Stimulated activated CD4-positive, alpha-beta T cell treated with anti-CD3 and anti-CD28 coated beads, Interleukin-1b, Interleukin-23, amount 100 ng/mL, for 4 hours (primary cell): ENCODE data around the gene NHLH1.
"Not testable (repeated sequence)": the region's sequence is repeated elsewhere in the genome, so short reads cannot be mapped to it uniquely, and the experiment has no call there.

ENCODE experiments used
- DNase-seq, 2 donors: peaks; one replicate each; pipeline ENCODE4 v3.0.0-alpha.2; 2020; ENCODE audit warnings: low read depth in 2 of 2

NHLH1 gene

DNA sequence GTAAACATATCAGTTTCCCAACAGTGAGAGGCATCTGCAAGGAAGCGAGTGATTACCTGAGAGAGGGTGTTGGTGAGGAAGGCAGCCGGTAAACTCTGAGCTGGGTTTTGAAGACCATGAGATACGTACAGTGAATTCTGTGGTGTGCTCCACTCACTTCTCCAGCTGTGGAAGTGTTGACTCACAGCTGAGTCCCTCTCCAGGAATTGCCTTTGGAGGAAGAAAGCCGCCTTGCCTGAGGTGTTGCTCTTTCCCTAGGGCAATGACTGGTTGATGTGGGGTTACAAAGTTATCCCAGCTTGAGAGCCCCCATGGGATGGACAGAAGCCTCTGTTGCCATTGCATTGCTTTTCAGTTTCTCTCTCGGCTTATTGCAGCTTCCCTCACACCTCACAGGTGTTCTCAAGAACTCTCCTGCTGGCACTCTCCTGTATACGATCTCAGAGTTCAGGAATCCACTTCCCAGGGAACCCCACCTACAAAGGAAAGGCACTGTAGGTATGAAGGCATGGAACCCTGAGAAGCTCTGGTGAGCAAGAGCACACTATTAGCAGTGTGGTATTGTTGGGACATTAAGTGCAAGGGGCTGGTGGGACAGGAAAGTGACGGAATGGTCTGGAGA is 10.8 kb downstream of the NHLH1 start:
- DNase-seq, result no peak

GRCh38 chr1:160384812-160385211 is 17.9 kb downstream of the NHLH1 start:
- DNase-seq, result not testable (repeated sequence)

DNA sequence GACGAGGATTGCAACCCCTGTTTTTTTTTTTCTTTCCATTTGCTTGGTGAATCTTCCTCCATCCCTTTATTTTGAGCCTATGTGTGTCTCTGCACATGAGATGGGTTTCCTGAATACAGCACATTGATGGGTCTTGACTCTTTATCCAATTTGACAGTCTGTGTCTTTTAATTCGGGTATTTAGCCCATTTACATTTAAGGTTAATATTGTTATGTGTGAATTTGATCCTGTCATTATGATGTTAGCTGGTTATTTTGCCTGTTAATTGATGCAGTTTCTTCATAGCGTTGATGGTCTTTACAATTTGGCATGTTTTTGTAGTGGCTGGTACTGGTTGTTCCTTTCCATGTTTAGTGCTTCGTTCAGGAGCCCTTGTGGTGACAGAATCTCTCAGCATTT is 21.5 kb downstream of the NHLH1 start:
- not testable (repeated sequence) for DNase-seq

DNA sequence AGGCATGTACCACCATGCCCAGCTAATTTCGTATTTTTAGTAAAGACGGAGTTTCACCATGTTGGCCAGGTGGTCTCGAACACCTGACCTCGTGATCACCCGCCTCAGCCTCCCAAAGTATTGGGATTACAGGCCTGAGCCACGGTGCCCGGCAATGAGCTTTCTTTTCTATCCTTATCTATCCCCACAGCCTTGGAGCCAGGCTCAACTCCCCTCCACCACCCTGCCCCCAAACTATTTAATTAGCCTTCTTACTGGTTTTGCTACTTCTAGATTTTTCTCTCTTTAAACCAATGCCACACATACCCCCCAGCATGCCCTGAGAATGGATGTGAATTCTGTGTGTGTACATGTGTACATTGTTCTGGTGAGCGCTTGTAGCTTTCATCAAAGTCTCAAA is 27.8 kb downstream of the NHLH1 start:
- no peak for DNase-seq

DNA sequence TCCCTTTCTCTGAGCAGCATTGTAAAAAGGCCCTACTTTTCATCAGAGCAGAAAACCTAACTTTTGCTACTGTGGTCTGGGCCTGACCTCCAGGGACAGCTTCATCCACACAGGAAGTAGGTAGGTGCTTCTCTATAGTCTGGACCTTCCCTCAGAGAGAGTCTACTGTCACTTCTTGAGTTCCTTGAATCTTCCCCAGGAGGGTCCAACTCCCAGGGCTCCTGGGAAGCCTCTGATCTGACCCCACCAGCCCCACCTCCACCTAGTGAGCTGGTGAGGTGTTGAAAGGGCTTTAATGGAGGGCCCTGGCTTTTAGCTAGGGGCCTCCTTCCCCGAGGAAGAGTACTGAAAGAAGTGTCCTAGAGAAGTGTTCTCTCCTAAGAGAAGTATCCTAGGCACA is 30.8 kb downstream of the NHLH1 start:
- DNase-seq, result no peak

GRCh38 chr1:160398823-160399222 is 32.0 kb downstream of the NHLH1 start:
- DNase-seq, result no peak

DNA sequence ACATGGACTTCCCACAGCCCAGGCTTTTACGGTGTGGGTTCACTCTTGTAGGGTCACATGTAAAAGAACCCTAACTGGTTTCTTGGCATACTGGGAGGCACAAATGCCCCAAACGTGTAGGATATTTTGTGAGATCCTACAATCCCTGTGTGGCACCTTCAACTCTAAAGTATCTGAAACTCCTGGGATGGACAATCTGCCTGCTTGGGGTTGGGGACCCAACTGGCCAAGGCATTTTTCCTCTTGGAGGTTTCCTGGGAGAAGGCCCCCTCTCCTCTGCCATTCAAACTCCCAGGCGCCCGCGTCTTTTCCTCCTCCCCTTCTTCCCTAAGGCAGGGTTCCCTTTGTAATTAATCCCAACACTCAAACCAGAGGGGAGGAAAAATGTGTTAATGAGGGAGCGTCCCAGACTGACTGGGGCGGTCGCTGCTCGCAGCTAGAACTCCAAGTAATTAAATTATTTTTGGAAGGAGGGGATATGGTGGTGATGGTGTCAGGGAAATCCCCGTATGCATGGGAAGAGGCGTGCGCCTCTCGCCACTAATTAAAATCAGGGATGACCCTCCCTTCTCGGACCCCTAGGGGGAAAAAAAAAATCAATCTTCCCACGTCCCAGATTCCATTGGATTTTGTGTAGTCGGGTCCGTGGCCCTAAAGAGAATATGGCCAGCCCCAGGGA is 32.8 kb downstream of the NHLH1 start:
- DNase-seq, result no peak

DNA sequence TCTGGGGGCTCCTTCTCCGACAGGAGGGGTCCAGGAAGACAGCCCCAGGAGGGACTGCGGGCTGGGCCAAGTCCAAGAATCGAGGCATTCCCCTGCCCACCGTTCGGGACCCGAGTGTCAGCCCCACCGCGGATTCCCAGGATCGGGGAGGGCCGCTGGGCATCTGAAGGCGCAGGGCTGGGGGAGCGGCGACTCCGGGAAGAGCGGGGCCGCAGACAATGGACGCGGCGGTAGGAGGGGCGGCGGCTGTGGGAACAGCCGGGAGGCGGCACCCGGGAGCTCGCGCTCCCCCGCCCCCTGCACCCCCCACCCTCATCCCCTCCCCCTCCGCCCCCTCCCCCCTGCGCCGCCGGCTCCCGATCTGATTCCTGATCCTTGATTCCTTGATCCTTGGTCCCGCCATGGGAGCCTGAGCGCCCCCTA is 33.4 kb downstream of the NHLH1 start, which contains the start of gene VANGL2:
Gene VANGL2, plus strand, starts transcription at position 342 of the 423 bp plus-strand sequence. CDS start 15,274 bp downstream, outside the sequence.
- peak; percentile 23 to 46 for DNase-seq

DNA sequence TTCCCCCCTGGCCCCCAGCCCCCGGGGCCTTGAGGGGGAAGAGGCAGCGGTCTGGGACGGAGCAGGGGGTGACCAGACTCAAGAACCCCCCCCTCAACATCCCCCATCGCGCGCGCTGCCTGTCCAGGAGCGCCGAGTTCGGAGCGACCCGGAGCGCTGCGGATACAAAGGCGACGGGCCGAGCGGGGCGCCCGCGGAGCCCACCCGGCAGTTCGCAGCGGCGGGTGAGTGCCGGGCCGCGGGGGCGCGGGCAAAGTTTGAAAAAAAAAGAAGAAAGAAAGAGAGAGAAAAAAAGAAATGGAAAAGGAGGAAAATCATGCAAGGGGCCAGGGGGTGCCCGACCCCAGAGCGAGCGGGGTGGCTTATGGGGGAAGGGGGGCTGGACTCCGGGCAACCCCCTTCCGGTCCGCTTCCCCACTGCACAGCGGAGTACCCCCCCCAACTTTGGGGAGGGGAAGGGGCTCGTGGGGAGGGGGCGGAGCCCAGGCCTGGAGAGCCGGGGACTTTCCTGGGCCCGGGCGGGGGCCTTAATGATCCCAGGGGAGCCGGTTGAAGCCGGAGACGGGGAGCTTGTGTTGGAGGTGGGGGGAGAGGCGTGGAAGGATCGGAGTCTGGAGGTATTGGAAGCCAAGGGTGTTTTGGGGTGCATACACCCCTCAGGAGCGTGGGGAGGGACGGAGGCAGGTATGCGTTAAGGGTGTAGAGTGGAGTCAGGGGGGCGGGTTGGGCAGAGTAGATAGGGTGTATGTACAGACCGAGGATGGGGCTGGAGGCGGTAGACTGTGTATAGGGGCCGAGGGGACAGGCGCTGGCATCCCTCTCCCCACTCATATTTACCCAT is 34.0 kb downstream of the NHLH1 start:
- DNase-seq, result no peak

- DNase-seq, result no peak
Observed at GRCh38 chr1:160401487-160401805, 34.6 kb downstream of the NHLH1 start.

- DNase-seq, result no peak
Observed at GRCh38 chr1:160402001-160402795, 35.3 kb downstream of the NHLH1 start.

- DNase-seq, result no peak
Observed at GRCh38 chr1:160403244-160403643, 36.4 kb downstream of the NHLH1 start.

DNA sequence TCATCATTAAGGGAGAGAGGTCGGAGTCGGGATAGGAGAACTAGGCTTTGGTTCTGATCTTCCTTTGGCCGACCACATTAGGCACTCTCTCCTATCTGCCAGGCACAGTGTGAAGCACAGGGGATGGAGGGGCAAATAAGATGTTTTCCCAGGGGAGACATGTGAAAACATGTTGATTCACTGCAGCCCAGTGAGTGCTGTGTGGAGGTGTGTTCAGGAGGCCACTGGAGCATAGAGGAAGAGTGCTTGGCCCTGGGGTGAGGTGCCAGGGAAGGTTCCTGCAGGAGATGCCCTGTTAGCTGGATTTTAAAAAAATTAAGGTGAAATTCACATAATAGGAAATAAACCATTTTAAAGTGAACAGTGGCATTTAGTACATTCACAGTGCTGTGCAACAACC is 37.2 kb downstream of the NHLH1 start:
- DNase-seq, result no peak

DNA sequence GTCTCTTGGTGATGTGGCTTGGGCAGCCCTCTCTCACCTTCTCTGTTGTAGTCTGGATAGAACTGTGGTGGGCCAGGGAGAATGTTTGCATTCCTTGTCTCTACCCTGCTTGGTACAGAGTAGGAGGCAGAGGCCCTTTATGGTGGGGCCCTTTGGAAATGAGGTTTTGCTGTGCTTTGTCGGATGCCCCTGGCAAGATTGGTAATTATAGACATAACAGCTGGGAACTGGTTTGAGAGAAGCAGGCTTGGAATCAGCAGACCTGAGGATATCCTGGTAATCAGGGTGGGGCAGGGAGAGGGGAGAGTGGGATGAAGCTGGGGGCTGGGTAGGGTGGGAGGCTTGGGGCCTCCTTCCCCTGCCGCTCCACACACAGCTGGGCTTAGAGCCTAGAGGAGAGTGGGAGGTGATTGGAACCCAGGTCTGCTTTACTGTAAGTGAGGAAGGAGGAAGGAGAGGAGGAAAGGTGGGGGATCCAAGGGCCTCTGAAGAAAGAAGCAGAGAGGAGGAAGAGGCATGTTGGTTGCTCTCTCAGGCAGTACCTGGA is 38.5 kb downstream of the NHLH1 start:
- DNase-seq, result no peak

- no peak for DNase-seq
Observed at GRCh38 chr1:160406131-160406968, 39.5 kb downstream of the NHLH1 start.

- no peak for DNase-seq
Observed at GRCh38 chr1:160407839-160408801, 41.2 kb downstream of the NHLH1 start.

DNA sequence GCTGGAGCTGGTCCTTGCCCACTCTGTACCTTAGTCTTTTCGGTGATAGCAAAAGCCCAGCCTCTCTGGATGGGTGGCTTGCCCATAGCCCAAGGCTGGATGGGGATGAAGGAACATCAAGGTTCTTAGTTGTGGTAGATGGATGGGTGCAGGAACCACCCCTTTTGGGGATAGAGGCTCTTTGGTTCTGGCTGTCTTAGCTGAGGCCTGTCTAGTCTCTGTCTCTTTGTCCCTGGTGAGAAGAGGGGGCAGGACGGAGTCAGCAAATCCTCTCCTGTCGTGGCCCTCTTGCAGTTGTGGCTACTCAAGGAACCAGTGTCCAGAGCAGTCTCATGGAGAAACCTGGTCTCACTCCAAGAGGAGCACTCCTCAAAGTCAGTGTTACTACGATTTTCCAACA is 42.0 kb downstream of the NHLH1 start:
- DNase-seq, result no peak

GRCh38 chr1:160409486-160409885 is 42.6 kb downstream of the NHLH1 start:
- no peak for DNase-seq

DNA sequence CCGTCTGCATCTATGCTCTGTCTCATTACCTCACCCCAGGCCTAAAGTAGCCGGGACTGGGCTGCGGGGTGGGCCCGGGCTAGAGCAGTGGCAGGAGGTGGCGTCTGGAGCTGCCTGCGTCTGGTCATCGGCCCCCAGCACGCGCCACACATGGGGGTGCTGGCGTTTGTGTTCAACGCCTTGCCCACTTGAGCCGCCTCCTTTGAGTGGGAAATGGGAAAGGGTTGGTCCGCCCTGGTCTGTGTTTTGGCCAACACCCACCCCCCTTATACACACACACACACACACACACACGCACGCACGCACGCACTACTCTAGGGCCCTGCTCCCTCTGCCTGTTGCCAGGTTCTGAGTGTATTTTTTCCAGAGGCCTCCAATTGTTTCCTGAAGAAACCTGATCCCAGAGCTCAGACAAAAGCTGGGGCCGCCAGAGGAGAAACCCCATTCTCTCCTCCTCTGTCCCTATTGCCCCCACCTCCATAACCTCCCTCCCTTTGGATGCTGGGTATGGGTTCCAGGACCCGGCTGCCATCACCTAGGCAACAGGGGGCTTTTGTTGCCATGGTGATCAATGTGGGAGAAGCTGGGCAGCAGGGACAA is 43.6 kb downstream of the NHLH1 start:
- no peak for DNase-seq
